Endothelial cell of umbilical vein (primary cell): ENCODE results near the gene COQ5. TPM values are rescaled to one million over a fixed set of nuclear protein-coding genes. Genes with fewer than 3 reads are reported as not detected.
"Not testable (repeated sequence)": the region's sequence is repeated elsewhere in the genome, so short reads cannot be mapped to it uniquely, and the experiment has no call there.

ENCODE experiments used
- BruUV-seq: library from RNA; stranded (reverse); fragments of 400-500 nt; replicated peaks from 2 replicates; lab custom pipeline; 2021; lab: Mats Ljungman, UMichigan
- CTCF ChIA-PET: fragments of 300-600, 350-600 bp; sonication (Branson Sonifier 250); formaldehyde crosslinking; loops from one replicate; lab custom pipeline; 2021; ENCODE audit warnings: antibody characterized with exemption, inconsistent platforms; lab: Charles Lee
- POLR2A ChIA-PET: fragments of 300-600, 350-600 bp; sonication (Branson Sonifier 250); formaldehyde crosslinking; loops from one replicate; lab custom pipeline; 2021; ENCODE audit warnings: antibody characterized with exemption, inconsistent platforms; lab: Charles Lee
- DNase-seq: peaks from one replicate; pipeline ENCODE4 v3.0.0-alpha.2; 2011; ENCODE audit warnings: low read depth, low spot score
- FAIRE-seq: peaks from 2 replicates; lab custom pipeline; 2011; peaks lifted over from hg19 to GRCh38; lab: Jason Lieb, UNC
- H2AFZ ChIP-seq: 2 replicates; pipeline ENCODE4 v1.6.0; 2012; ENCODE audit warnings: low read depth, low read length, control low read depth, inconsistent platforms
- H3K27ac ChIP-seq: 2 replicates; pipeline ENCODE4 v1.5.1; 2011; ENCODE audit warnings: low read depth, mild to moderate bottlenecking, control low read depth, low read length, moderate library complexity; ENCODE audit not compliant: insufficient read depth
- H3K27me3 ChIP-seq, 2 experiments: 2 replicates each; pipeline versions ENCODE4 v1.6.0 to v1.6.1; 2011; ENCODE audit warnings: low read length in 2 of 2, mixed read lengths in 1 of 2; ENCODE audit not compliant: control insufficient read depth in 2 of 2, insufficient read depth in 2 of 2
- H3K36me3 ChIP-seq, 2 experiments: 2 replicates in 1 of 2; 3 replicates in 1 of 2; pipeline ENCODE4 v1.5.1; 2011; ENCODE audit warnings: low read length in 2 of 2, mild to moderate bottlenecking in 1 of 2, moderate library complexity in 1 of 2; ENCODE audit not compliant: control insufficient read depth in 2 of 2, insufficient read depth in 2 of 2; ENCODE audit errors: extremely low read depth in 1 of 2
- H3K4me1 ChIP-seq: 3 replicates; pipeline ENCODE4 v1.5.1; 2011; ENCODE audit warnings: mild to moderate bottlenecking, low read length; ENCODE audit not compliant: control insufficient read depth, insufficient read depth; ENCODE audit errors: extremely low read depth
- H3K4me2 ChIP-seq: 2 replicates; pipeline ENCODE4 v1.6.1; 2011; ENCODE audit warnings: low read length, control low read depth, mixed read lengths; ENCODE audit not compliant: insufficient read depth
- H3K4me3 ChIP-seq, 3 experiments: fragments of 200-600 bp in 1 of 3; sonication (generic), shearing (Covaris generic) in 1 of 3; replicated peaks in 1 of 3; 2 replicates each; pipeline ENCODE4 v1.5.1; 2011 to 2016; ENCODE audit warnings: control low read depth in 3 of 3, low read length in 3 of 3, mild to moderate bottlenecking in 2 of 3, inconsistent platforms in 1 of 3, low read depth in 1 of 3, moderate library complexity in 1 of 3; ENCODE audit not compliant: insufficient read depth in 1 of 3
- H3K79me2 ChIP-seq: 2 replicates; pipeline ENCODE4 v1.6.0; 2012; ENCODE audit warnings: low read length, inconsistent platforms; ENCODE audit not compliant: control insufficient read depth, insufficient read depth
- H3K9ac ChIP-seq: replicated peaks from 2 replicates; pipeline ENCODE3; 2011; ENCODE audit warnings: low read length, control low read depth; ENCODE audit not compliant: insufficient read depth; ENCODE audit errors: extremely low read depth
- H3K9me1 ChIP-seq: replicated peaks from 3 replicates; pipeline ENCODE4 v1.6.0; 2011; ENCODE audit warnings: mild to moderate bottlenecking, low read length; ENCODE audit not compliant: control insufficient read depth, insufficient read depth; ENCODE audit errors: extremely low read depth
- H3K9me3 ChIP-seq: replicated peaks from 2 replicates; pipeline ENCODE4 v1.5.1; 2012; ENCODE audit warnings: low read length, inconsistent platforms; ENCODE audit not compliant: control insufficient read depth, insufficient read depth
- H4K20me1 ChIP-seq: replicated peaks from 2 replicates; pipeline ENCODE3; 2011; ENCODE audit warnings: mild to moderate bottlenecking, low read length; ENCODE audit not compliant: control insufficient read depth, insufficient read depth; ENCODE audit errors: extremely low read depth
- EZH2 ChIP-seq: IDR thresholded peaks from 2 replicates; pipeline ENCODE4 v1.6.1; 2012; ENCODE audit warnings: borderline replicate concordance, low read depth, mild to moderate bottlenecking, moderate library complexity, low read length, inconsistent platforms; ENCODE audit not compliant: severe bottlenecking
- FOS ChIP-seq: IDR thresholded peaks from 2 replicates; pipeline ENCODE4 v1.6.1; 2011; ENCODE audit warnings: mild to moderate bottlenecking, low read length, moderate library complexity, borderline replicate concordance; ENCODE audit not compliant: insufficient read depth
- MYC ChIP-seq: IDR thresholded peaks from one replicate; pipeline ENCODE4 v1.6.1; 2011; ENCODE audit warnings: mild to moderate bottlenecking, low read depth, low read length
- POLR2A ChIP-seq: IDR thresholded peaks from 2 replicates; pipeline ENCODE4 v1.6.1; 2012; ENCODE audit warnings: low read depth, mild to moderate bottlenecking, control low read depth, low read length
- dilution Hi-C: fragments of 300-500 bp; cut with MboI; formaldehyde crosslinking; loops from one replicate; pipeline ENCODE4 v1.15.0; 2019; ENCODE audit warnings: low sequenced_read_pairs; ENCODE audit not compliant: extremely low pct_ligation_motif_present
- intact Hi-C: fragments of 100-400 bp; cut with micrococcal nuclease; formaldehyde crosslinking; loops from one replicate; pipeline ENCODE4 v1.10.0; 2022
- polyA plus RNA-seq, 4 experiments: library from polyadenylated mRNA; depleted of rRNA in 3 of 4; stranded (reverse) in 3 of 4; unstranded in 1 of 4; fragments of >200 nt; gene quantifications; 2 replicates each; pipeline versions ENCODE4 v1.2.1 to v1.2.3, GENCODE V29; 2011 to 2012; ENCODE audit warnings: missing spikeins in 1 of 4
- total RNA-seq: library from RNA; stranded (reverse); gene quantifications from 2 replicates; pipeline ENCODE4 v1.2.3, GENCODE V29; 2021
- TF ChIP-seq, protein P1 (sequence below), 2 donors: IDR thresholded peaks; 1 replicate in 1 of 2; 2 replicates in 1 of 2; pipeline ENCODE4 v1.5.1; 2011; ENCODE audit warnings: low read length in 2 of 2, mild to moderate bottlenecking in 2 of 2, moderate library complexity in 2 of 2, control low read depth in 1 of 2, inconsistent platforms in 1 of 2, low read depth in 1 of 2; ENCODE audit not compliant: insufficient read depth in 1 of 2; ENCODE audit errors: extremely low read depth in 1 of 2
- TF ChIP-seq, protein P2 (sequence below): IDR thresholded peaks from 2 replicates; pipeline ENCODE4 v1.6.1; 2011; ENCODE audit not compliant: insufficient read depth, insufficient read length

The COQ5 gene
- total and polyA plus RNA-seq, 2 donors (not counting 3 experiments of a cell fraction or from before 2014, with no cell fraction given) = 19.7 to 23.7 TPM

DNA sequence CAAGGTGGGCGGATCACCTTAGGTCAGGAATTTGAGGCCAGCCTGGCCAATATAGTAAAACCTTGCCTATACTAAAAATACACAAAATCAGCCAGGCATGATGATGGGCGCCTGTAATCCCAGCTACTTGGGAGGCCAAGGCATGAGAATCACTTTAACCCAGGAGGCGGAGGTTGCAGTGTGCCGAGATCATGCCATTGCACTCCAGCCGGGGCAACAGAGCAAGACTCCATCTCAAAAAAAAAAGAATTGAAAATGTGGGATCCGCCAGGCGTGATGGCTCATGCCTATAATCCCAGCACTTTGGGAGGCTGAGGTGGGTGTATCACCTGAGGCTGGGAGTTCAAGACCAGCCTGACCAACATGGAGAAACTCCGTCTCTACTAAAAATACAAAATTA, 9.6 kb downstream of the COQ5 start:
- H3K27me3 ChIP-seq, H2AFZ ChIP-seq, DNase-seq, H3K4me2 ChIP-seq, H3K36me3 ChIP-seq, dilution Hi-C loops, intact Hi-C loops, H3K9me1 ChIP-seq, H3K4me1 ChIP-seq, H3K4me3 ChIP-seq, H4K20me1 ChIP-seq, BruUV-seq, POLR2A ChIA-PET, H3K9me3 ChIP-seq, H3K79me2 ChIP-seq, FAIRE-seq, H3K27ac ChIP-seq, H3K9ac ChIP-seq: not testable (repeated sequence)
- CTCF ChIA-PET = interaction anchor here (0.7 kb wide), 1 partner anchor 10 kb away, joined by 3 read pairs; no protein-coding TSS in a partner anchor

DNA sequence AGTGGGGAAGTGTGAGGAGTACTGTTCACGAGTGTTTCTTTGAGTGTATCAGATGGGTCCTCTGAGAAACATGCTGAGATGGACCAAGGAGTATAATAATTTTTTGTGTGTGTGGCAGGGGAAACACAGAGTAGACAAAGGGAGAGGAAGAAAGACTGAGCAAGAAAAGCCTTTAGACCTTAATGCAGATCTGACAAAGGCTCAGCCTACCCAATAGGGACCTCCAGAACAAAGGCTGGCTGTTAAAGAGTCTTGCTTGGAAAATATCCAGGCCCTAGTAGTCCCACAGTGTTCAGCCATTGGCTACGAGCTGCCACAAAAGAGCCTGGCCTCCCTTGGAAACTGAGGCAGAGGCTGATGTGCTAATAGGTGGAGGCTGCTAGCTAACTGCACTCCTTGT, 13.5 kb downstream of the COQ5 start:
- BruUV-seq = no TSS peak
- Histone ChIP-seq H3K4me1 (no peaks in the 10 kb centered on the region), H3K4me3 (no peak overlapping the region), H3K36me3 (peaks cover 2 to 4% of the 10 kb centered on the region in 2 experiments), H2AFZ (no peak overlapping the region), H3K79me2 (no peaks in the 10 kb centered on the region), H3K9ac (no peak overlapping the region), H3K27ac (no peak overlapping the region), H3K9me1 (no peaks in the 10 kb centered on the region), H3K9me3 (no peaks in the 10 kb centered on the region), H3K27me3 (no peaks in the 10 kb centered on the region), H3K4me2 (no peak overlapping the region), H4K20me1 (no peaks in the 10 kb centered on the region)
- CTCF ChIA-PET = no interaction called here
- intact Hi-C loops (no loop called here), dilution Hi-C loops (no loop called here)
- TF ChIP-seq, protein P1, sequence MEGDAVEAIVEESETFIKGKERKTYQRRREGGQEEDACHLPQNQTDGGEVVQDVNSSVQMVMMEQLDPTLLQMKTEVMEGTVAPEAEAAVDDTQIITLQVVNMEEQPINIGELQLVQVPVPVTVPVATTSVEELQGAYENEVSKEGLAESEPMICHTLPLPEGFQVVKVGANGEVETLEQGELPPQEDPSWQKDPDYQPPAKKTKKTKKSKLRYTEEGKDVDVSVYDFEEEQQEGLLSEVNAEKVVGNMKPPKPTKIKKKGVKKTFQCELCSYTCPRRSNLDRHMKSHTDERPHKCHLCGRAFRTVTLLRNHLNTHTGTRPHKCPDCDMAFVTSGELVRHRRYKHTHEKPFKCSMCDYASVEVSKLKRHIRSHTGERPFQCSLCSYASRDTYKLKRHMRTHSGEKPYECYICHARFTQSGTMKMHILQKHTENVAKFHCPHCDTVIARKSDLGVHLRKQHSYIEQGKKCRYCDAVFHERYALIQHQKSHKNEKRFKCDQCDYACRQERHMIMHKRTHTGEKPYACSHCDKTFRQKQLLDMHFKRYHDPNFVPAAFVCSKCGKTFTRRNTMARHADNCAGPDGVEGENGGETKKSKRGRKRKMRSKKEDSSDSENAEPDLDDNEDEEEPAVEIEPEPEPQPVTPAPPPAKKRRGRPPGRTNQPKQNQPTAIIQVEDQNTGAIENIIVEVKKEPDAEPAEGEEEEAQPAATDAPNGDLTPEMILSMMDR (IDR thresholded peaks at IDR 0.05; ENCODE audit: extremely low read depth in 1 of 2, insufficient read depth in 1 of 2, low read depth in 1 of 2, low read length in 2 of 2) = no peak
- TF ChIP-seq POLR2A (no peak), FOS (no peak), MYC (no peak), EZH2 (no peak)
- TF ChIP-seq, protein P2, sequence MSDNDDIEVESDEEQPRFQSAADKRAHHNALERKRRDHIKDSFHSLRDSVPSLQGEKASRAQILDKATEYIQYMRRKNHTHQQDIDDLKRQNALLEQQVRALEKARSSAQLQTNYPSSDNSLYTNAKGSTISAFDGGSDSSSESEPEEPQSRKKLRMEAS = no peak
- FAIRE-seq = no peak
- POLR2A ChIA-PET = no interaction called here
- DNase-seq = no peak
